ENCODE data around the gene MTFMT.

The MTFMT gene

DNA sequence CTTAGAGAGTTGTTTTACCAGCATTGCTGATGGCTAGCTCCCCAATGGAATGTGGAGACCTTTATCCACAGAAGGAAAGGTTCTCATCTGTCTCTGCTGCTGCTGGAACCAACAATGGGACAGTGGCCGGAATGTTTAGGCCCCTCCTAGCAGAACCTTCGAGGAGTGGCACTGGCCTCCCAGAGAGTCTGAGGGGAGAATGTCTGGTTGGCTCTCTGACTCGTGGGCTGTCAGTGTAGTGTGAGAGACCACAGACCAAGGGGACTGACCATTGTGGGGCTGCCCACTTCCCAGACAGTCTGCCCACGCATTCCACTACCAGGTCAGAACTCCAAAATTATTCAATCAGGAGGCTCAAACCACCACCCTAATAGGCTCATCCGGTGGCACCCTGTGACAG, 33.3 kb upstream of the MTFMT start:
- no peak for DNase-seq (ENCODE audit: low read depth, low spot score)
- H3K4me3 ChIP-seq (ENCODE audit: low read length), result no peak overlapping the region

DNA sequence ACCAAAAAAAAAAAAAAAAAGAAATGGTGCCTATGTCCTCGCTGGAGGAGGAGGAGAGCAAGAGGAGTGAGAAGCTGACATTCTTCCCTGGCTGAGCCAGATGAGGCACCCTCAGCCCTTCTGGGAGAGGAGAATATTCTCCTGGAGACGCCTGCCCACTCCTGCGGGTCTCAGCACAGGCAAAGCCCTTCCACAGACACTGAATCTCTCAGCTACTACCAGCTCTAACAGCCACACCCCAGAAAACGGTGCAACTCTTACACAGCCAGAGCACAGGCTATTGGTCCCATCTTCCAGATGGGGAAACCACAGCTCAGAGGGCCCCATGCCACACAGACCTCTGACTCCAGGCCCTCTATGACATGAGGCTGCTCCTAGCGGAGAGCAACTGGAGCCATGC, 32.6 kb upstream of the MTFMT start:
- no peak for DNase-seq (ENCODE audit: low read depth, low spot score)
- H3K4me3 ChIP-seq (ENCODE audit: low read length), result no peak overlapping the region

DNA sequence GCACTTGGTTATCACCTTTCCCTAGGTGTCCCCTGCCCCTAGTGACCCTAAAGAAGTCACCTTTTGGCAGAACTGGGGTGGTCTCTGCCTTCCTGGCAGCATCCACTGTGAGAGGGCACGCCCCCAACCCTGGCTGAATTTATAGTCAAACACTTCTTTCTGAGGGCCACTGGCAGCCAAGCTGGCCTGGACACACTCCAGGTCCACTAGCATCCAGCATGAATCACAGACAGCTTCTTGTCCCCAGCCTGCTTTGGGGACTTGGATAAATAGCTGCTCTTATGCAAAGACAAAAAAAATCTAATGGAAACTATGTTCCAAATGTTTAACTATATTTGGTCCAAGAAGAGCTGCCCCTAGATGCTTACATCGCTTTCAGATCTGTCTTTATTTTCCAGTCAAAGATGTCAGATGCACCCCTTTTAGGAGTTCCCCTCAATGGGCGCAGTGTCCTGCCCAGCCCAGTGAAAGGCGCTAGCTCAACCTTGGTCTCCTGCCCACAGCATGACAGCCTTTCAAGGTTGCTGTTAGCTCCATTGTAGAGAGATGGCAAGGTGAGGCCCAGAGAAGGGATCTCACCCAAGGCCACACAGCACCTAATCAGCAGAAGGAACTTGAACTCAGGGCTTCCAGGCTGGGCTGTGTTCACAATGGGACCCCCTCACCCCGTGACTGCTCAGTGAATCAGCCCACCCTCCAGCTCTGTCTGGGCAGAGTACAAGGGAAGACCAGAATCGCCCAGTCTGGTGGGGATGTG, 31.4 kb upstream of the MTFMT start:
- H3K4me3 ChIP-seq (ENCODE audit: low read length), result no peak overlapping the region
- no peak for DNase-seq (ENCODE audit: low read depth, low spot score)

- H3K4me3 ChIP-seq (ENCODE audit: low read length), result no peak overlapping the region
- DNase-seq (ENCODE audit: low read depth, low spot score), result no peak
These were observed 30.6 kb upstream of the MTFMT start for GRCh38 chr15:65059931-65060596.

GRCh38 chr15:65059369-65059750, 29.9 kb upstream of the MTFMT start:
- no peak for DNase-seq (ENCODE audit: low read depth, low spot score)
- H3K4me3 ChIP-seq (ENCODE audit: low read length), result no peak overlapping the region

GRCh38 chr15:65058394-65059368, 29.2 kb upstream of the MTFMT start:
- H3K4me3 ChIP-seq (ENCODE audit: low read length), result no peak overlapping the region
- no peak for DNase-seq (ENCODE audit: low read depth, low spot score)

DNA sequence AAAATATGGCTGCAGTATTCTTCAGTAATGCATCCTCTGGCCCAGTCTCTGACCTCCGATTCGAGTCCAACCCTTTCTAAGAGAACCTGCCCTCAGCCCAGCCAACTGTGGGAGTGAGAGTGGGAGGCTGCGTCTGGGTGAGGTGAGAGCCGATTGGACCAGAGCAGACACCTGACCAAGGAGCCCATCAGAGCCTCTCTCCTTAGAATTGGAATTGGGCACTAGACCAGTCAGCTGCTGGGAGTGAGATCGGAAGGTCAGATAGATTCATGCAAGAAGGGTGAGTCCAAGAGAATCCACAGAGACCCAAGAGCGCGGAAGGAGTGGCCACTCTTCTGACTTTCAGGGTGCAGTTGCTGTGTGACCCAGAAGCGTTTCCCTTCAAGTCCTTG, 28.1 kb upstream of the MTFMT start:
- DNase-seq (ENCODE audit: low read depth, low spot score), result no peak
- H3K4me3 ChIP-seq (ENCODE audit: low read length), result no peak overlapping the region

DNA sequence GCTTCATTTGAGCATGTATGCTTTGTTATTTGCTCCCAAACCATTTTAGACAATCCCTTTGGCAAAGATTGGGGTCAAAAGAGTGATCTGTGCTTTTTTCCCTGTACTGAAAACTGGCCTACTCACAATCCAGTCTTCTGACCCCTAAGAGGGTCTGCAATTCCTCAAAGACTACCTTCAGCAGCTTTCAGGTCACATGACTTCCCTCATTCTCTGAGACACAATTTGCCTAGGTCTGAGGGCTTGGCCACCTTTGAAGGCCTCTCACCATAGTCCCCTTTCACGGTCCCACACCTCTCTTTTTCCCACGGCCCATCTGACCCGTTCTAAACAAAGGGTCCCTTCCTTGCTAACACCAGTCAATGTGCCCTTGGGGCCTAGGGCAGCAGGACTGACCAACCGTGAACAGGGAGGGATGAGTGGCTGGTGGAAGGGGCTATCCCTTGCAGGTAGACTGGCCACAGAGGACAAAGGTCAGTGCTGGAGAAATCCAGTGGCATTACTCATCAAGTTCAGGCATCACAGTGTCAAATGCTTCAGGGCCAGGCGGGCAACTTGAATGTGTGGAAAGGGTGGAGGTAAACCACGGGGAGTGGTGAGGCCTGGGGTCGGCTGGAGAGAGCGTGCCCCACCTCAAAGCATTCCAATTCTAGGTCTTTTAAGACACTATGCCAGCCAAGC, 27.6 kb upstream of the MTFMT start:
- no peak overlapping the region for H3K4me3 ChIP-seq (ENCODE audit: low read length)
- no peak for DNase-seq (ENCODE audit: low read depth, low spot score)

- peak overlapping the region; percentile 20 for H3K4me3 ChIP-seq (ENCODE audit: low read length)
- DNase-seq (ENCODE audit: low read depth, low spot score), result no peak
These were observed 26.7 kb upstream of the MTFMT start for GRCh38 chr15:65056106-65056505.

DNA sequence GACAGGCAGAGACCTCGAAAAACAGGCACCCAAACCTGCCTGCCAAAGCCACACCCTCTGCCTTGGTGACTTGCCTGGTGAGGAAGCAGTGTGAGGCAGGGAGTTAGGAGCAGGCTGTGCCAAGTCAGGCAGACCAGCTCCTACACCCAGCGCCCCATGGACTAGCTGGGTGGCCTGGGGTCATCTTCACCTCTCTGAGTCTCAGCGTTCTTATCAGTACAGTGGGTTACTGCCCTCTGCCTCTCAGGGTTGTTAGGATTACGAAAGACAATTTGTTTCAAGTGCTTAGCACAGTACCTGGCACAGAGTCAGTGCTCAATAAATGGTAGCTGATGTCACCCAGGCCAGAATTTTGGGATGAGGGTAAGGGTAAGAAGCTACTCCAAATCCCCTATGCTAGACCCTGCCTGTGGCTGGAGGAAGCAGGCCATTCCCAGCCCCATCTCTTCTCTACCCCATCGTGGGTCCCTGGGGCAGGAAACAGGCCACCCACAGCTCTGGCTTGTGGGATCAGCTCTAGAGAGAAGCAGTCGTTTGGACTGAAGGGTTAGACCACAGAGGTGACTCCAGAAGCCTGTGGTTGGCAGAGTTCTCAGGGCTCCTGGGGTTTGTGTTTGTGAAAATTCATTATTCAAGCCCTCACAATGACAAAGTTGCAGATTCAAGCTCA, 25.9 kb upstream of the MTFMT start:
- peak overlapping the region; percentile 20 for H3K4me3 ChIP-seq (ENCODE audit: low read length)
- peak; percentile 82 for DNase-seq (ENCODE audit: low read depth, low spot score)

- H3K4me3 ChIP-seq (ENCODE audit: low read length), result no peak overlapping the region
- DNase-seq (ENCODE audit: low read depth, low spot score), result peak; percentile 50
These were observed 25.1 kb upstream of the MTFMT start for GRCh38 chr15:65054333-65055200.

GRCh38 chr15:65052956-65053355, 23.5 kb upstream of the MTFMT start:
- H3K4me3 ChIP-seq (ENCODE audit: low read length), result no peak overlapping the region
- DNase-seq (ENCODE audit: low read depth, low spot score), result no peak

DNA sequence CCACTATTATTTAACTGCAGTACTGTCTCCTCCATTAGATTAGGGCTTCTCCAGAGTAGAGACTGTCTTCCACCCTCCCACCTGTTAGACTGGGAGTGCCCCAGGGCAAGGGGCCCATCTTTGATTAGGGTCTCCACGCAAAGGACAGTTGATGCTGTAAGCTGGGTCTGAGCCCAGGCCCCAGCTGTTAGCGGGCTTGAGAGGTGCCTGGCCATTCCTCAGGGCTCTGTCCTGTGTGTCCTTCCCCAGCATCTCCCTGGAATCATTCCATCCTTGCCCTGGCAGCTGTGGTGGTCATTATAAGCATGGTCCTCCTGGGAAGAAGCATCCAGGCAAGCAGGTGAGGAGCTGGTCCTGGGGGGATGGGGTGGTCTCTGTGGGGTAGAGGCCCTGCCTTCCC, 21.8 kb upstream of the MTFMT start:
- no peak overlapping the region for H3K4me3 ChIP-seq (ENCODE audit: low read length)
- no peak for DNase-seq (ENCODE audit: low read depth, low spot score)

GRCh38 chr15:65050270-65050669, 20.8 kb upstream of the MTFMT start:
- no peak for DNase-seq (ENCODE audit: low read depth, low spot score)

GRCh38 chr15:65049418-65049840, 20.0 kb upstream of the MTFMT start:
- peak; percentile 93 for DNase-seq (ENCODE audit: low read depth, low spot score)
- H3K4me3 ChIP-seq (ENCODE audit: low read length), result peak overlapping the region; percentile 45

More at GRCh38 chr15:65050270-65050669, 20.8 kb upstream of the MTFMT start:
- no peak overlapping the region for H3K4me3 ChIP-seq (ENCODE audit: low read length)

DNA sequence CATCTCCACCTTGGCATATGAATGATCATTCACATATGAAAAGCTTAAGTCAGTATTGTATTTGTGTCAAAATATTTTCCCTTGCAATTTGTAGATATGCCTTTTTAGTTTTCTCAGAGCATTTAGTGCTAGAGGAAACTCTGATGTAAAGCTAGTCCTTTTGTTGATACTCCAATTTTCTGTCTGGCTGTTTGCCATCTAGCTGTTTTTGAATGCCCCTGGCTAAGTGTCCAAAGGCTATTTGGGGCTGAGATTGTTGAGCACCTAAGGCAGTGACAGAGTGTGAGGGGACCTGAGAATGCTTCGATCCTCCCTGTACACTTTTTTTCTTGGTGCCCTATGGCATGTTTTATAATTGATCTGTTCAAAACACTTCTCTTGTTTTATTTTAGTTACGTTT, 18.8 kb upstream of the MTFMT start:
- DNase-seq (ENCODE audit: low read depth, low spot score), result no peak

DNA sequence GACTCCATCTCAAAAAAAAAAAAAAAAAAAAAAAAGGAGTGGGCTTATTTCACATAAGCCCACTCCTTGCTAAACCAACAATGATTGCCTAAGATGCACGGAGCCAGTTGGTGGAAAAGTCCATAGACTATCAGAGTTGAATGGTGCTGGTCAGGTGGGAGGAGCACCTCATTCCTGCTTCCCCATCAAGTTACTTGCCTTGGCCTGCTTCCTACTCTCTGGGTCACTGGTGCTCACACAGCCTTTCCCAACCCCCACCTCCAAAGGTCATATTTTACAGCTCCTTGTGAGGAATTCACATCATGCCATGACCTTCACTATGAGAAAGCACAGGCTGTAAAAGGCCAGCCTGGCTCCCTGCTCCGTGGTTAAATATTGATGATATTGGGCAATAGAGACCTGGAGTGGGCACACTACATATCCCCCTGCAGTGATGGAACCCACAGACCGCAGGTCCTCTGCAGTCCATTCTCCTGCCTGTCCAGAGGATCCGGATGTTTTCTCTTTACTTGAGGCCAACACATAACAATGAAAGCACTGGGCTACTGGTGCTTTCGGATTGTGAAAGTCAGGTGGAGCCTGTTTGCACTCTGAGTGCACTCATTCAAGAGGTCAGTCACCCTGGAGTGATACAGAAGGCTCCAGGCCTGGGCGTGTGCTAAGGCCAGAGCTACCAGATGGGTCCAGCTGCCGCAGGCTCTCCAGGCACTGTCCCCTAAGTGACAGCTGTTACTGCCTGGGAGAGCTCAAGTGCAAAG, 15.5 kb upstream of the MTFMT start, which contains the start of gene SLC51B:
SLC51B (plus strand) TSS at position 664 of the 758 bp plus-strand sequence. CDS start 4,618 bp downstream, outside the sequence.
- DNase-seq (ENCODE audit: low read depth, low spot score), result no peak
- no peak within 1 kb of the TSS for H3K4me3 ChIP-seq (ENCODE audit: low read length)

More for the DNA sequence above, 18.8 kb upstream of the MTFMT start:
- H3K4me3 ChIP-seq (ENCODE audit: low read length), result no peak overlapping the region

Data from Jurkat, Clone E6-1 (cell line).